DOHH2 (cell line): ENCODE results near the gene LGALSL.

Experiments
- H3F3A ChIP-seq: fragments of 200-600 bp; sonication (generic), shearing (Covaris generic); 2 replicates; pipeline ENCODE4 v1.6.0; 2016; ENCODE audit warnings: antibody characterized with exemption, mild to moderate bottlenecking; ENCODE audit not compliant: control insufficient read depth, insufficient read depth
- H3K27ac ChIP-seq: fragments of 200-600 bp; sonication (generic); 2 replicates; pipeline ENCODE4 v1.5.1; 2014; ENCODE audit warnings: low read depth, mild to moderate bottlenecking, low read length, moderate library complexity
- H3K27me3 ChIP-seq: fragments of 200-600 bp; sonication (generic); 2 replicates; pipeline ENCODE4 v1.6.1; 2014; ENCODE audit warnings: mild to moderate bottlenecking, low read length, mixed read lengths; ENCODE audit not compliant: control insufficient read depth
- H3K36me3 ChIP-seq: fragments of 200-600 bp; sonication (generic); 2 replicates; pipeline ENCODE4 v1.6.1; 2014; ENCODE audit warnings: mild to moderate bottlenecking, low read length, moderate library complexity, mixed read lengths; ENCODE audit not compliant: control insufficient read depth
- H3K4me1 ChIP-seq: fragments of 200-600 bp; sonication (generic); 2 replicates; pipeline ENCODE4 v1.6.1; 2014; ENCODE audit warnings: mild to moderate bottlenecking, low read length, mixed read lengths; ENCODE audit not compliant: control insufficient read depth
- H3K4me2 ChIP-seq: fragments of 200-600 bp; sonication (generic); 2 replicates; pipeline ENCODE4 v1.6.0; 2014; ENCODE audit warnings: mild to moderate bottlenecking, low read length, moderate library complexity
- H3K4me3 ChIP-seq: fragments of 200-600 bp; sonication (generic); 2 replicates; pipeline ENCODE4 v1.5.1; 2014; ENCODE audit warnings: mild to moderate bottlenecking, low read length, mixed read lengths
- H3K79me2 ChIP-seq: fragments of 200-600 bp; sonication (generic); 2 replicates; pipeline ENCODE4 v1.6.1; 2014; ENCODE audit warnings: mild to moderate bottlenecking, low read length, mixed read lengths; ENCODE audit not compliant: control insufficient read depth
- H3K9me2 ChIP-seq: fragments of 200-600 bp; sonication (generic); replicated peaks from 2 replicates; pipeline ENCODE4 v1.6.1; 2014; ENCODE audit warnings: mild to moderate bottlenecking, low read length, mixed read lengths; ENCODE audit not compliant: control insufficient read depth
- H3K9me3 ChIP-seq: fragments of 200-600 bp; sonication (generic); 2 replicates; pipeline ENCODE4 v1.6.1; 2014; ENCODE audit warnings: antibody characterized with exemption, low read length, mixed read lengths; ENCODE audit not compliant: control insufficient read depth, insufficient read depth
- H4K20me1 ChIP-seq: fragments of 200-600 bp; sonication (generic); 2 replicates; pipeline ENCODE4 v1.6.0; 2014; ENCODE audit warnings: low read depth, mild to moderate bottlenecking, antibody characterized with exemption, low read length, moderate library complexity; ENCODE audit not compliant: control insufficient read depth, insufficient read depth
- EZH2phosphoT487 ChIP-seq: fragments of 200-600 bp; sonication (generic); IDR thresholded peaks from 2 replicates; pipeline ENCODE4 v1.6.1; 2017; ENCODE audit warnings: borderline replicate concordance, mild to moderate bottlenecking, antibody characterized with exemption, low read length, moderate library complexity, mixed read lengths
- TF ChIP-seq, protein P1 (sequence below): fragments of 200-600 bp; sonication (generic); IDR thresholded peaks from one replicate; pipeline ENCODE4 v1.5.1; 2014; ENCODE audit warnings: antibody characterized with exemption, mild to moderate bottlenecking, low read depth, low read length; ENCODE audit not compliant: poor library complexity, severe bottlenecking

The LGALSL gene

DNA sequence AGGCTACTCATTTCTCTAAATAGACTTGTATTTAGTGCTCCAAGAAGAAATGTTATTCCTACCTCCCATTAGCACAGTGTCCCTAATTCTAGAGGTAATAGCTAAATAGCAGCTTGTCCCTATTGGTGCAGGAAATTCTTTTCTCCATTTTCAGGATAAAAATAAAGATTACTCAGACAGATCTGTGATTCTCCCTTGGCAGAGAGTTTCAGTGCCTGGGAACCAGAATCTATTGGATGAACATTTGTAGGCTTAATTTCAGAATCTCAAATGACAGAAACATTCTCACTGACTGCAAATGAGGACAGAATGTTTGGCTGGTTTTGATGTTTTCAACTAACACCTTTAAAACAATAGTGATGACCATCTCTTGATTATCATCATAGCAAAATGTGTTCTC, 33.3 kb upstream of the LGALSL start:
- H3K9me3 ChIP-seq = no peaks in the 10 kb centered on the region
- TF ChIP-seq EZH2phosphoT487 = no peak
- TF ChIP-seq, protein P1, sequence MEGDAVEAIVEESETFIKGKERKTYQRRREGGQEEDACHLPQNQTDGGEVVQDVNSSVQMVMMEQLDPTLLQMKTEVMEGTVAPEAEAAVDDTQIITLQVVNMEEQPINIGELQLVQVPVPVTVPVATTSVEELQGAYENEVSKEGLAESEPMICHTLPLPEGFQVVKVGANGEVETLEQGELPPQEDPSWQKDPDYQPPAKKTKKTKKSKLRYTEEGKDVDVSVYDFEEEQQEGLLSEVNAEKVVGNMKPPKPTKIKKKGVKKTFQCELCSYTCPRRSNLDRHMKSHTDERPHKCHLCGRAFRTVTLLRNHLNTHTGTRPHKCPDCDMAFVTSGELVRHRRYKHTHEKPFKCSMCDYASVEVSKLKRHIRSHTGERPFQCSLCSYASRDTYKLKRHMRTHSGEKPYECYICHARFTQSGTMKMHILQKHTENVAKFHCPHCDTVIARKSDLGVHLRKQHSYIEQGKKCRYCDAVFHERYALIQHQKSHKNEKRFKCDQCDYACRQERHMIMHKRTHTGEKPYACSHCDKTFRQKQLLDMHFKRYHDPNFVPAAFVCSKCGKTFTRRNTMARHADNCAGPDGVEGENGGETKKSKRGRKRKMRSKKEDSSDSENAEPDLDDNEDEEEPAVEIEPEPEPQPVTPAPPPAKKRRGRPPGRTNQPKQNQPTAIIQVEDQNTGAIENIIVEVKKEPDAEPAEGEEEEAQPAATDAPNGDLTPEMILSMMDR = no peak

DNA sequence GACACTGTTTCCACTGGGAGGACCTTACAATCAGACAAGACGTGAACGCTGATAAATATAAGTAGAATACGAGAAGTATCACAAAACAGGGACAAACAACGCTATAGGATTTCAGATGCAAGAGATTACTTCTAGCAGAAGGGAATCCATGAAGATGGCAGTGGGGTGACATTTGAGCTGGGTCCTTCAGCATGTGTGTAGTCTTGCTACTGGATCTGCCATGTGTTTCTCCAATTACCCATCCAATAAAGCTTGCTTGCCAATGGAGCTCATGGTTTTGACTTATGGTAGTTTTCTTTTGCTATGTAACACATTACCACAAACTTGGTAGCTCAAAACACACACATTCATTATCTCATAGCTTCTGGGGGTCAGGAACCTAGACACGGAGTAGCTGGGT, 32.8 kb upstream of the LGALSL start:
- TF ChIP-seq, protein P1 = no peak
- TF ChIP-seq EZH2phosphoT487 = no peak
- H3K4me3 ChIP-seq = no peak overlapping the region
- H3K79me2 ChIP-seq = no peaks in the 10 kb centered on the region
- no peaks in the 10 kb centered on the region for H3K36me3 ChIP-seq
- no peaks in the 10 kb centered on the region for H4K20me1 ChIP-seq
- no peaks in the 10 kb centered on the region for H3K9me3 ChIP-seq
- H3K27ac ChIP-seq = no peak overlapping the region
- H3F3A ChIP-seq = no peaks in the 10 kb centered on the region
- H3K4me2 ChIP-seq = no peak overlapping the region
- H3K27me3 ChIP-seq = no peaks in the 10 kb centered on the region
- H3K4me1 ChIP-seq = no peaks in the 10 kb centered on the region
- H3K9me2 ChIP-seq = no peaks in the 10 kb centered on the region

More for the DNA sequence above, 33.3 kb upstream of the LGALSL start:
- Histone ChIP-seq H3F3A (no peaks in the 10 kb centered on the region), H4K20me1 (no peaks in the 10 kb centered on the region), H3K4me2 (no peak overlapping the region), H3K9me2 (no peaks in the 10 kb centered on the region), H3K4me3 (no peak overlapping the region), H3K4me1 (no peaks in the 10 kb centered on the region), H3K27me3 (no peaks in the 10 kb centered on the region), H3K36me3 (no peaks in the 10 kb centered on the region), H3K27ac (no peak overlapping the region), H3K79me2 (no peaks in the 10 kb centered on the region)

DNA sequence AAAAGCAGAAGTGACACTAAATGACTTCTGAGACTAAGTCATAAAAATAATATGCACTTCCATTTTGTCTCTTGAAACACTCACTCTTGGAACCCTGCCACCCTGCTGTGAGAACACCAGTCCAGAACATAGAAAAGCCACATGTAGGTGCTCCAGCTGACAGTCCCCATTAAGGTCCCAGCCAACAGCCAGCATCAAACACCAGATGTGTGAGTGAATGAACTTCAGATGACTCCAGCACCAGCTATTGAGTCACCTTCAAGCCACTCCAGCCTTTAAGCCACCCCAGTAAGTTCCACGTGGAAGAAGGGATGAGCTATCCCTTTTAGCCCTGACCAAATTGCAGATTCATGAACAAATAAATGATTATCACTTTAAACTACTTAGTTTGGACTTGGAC, 31.5 kb upstream of the LGALSL start:
- H3K27me3 ChIP-seq = no peaks in the 10 kb centered on the region
- H3K27ac ChIP-seq = no peak overlapping the region
- H3K4me2 ChIP-seq = no peak overlapping the region
- no peaks in the 10 kb centered on the region for H3K9me3 ChIP-seq
- H3K36me3 ChIP-seq = no peaks in the 10 kb centered on the region
- H3K4me3 ChIP-seq = no peak overlapping the region
- H4K20me1 ChIP-seq = no peaks in the 10 kb centered on the region
- H3K4me1 ChIP-seq = no peaks in the 10 kb centered on the region
- no peaks in the 10 kb centered on the region for H3K79me2 ChIP-seq
- H3F3A ChIP-seq = no peaks in the 10 kb centered on the region
- no peaks in the 10 kb centered on the region for H3K9me2 ChIP-seq
- TF ChIP-seq EZH2phosphoT487 = no peak
- TF ChIP-seq, protein P1 = no peak

DNA sequence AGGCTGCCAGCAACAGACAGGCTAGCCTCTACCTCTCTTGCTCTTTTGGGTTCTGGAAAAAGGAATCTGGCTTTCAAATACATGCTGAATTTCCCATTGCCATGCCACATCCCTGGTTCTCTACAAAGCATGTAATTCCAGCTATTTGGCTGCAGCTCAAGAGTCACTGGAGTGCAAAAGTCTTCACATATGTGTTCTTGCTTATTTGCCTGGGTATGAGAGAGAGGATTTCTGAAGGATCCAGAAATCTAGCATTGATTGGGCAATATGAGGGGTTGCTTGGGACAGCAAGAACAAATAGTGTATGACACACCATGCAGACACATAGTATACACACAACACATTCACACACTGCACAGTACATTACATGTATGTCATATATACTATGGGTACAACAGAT, 30.7 kb upstream of the LGALSL start:
- no peaks in the 10 kb centered on the region for H3K27me3 ChIP-seq
- no peaks in the 10 kb centered on the region for H4K20me1 ChIP-seq
- no peak overlapping the region for H3K4me2 ChIP-seq
- H3K36me3 ChIP-seq = no peaks in the 10 kb centered on the region
- H3K4me3 ChIP-seq = no peak overlapping the region
- H3K4me1 ChIP-seq = no peaks in the 10 kb centered on the region
- TF ChIP-seq, protein P1 = no peak
- TF ChIP-seq EZH2phosphoT487 = no peak
- H3F3A ChIP-seq = no peaks in the 10 kb centered on the region
- H3K9me2 ChIP-seq = no peaks in the 10 kb centered on the region
- no peaks in the 10 kb centered on the region for H3K79me2 ChIP-seq
- H3K27ac ChIP-seq = no peak overlapping the region
- H3K9me3 ChIP-seq = no peaks in the 10 kb centered on the region
